ENCODE measurements around the gene FABP6. TPM values are rescaled to one million over a fixed set of nuclear protein-coding genes. Genes with fewer than 3 reads are reported as not detected.

Gene FABP6
- total and polyA plus RNA-seq, 9 of the 15 experiments (the other 6 are each of a cell fraction or from before 2014, with no cell fraction given) = 0.11 to 0.33 (median 0.21) TPM; not detected in 4

GRCh38 chr5:160272264-160272663 is 43.0 kb downstream of the FABP6 start:
- Histone ChIP-seq H3K9ac (ENCODE audit: insufficient read depth in 1 of 2, low read depth in 2 of 2, low read length in 2 of 2) (no peak overlapping the region), H3K27me3 (ENCODE audit: control insufficient read depth in 2 of 2, insufficient read depth in 2 of 2, low read length in 2 of 2) (no peaks in the 10 kb centered on the region), H3K27ac (ENCODE audit: extremely low read depth, low read depth, low read length) (no peak overlapping the region), H3K9me3 (replicated peaks; ENCODE audit: control insufficient read depth, insufficient read depth, low read depth, low read length) (no peaks in the 10 kb centered on the region), H3K4me2 (ENCODE audit: insufficient read depth, low read length) (no peak overlapping the region), H2AFZ (ENCODE audit: low read depth, low read length) (no peak overlapping the region), H3K4me3 (no peak overlapping the region), H3K36me3 (ENCODE audit: control insufficient read depth, insufficient read depth, low read length) (no peaks in the 10 kb centered on the region), H3K4me1 (replicated peaks in 1 of 2; ENCODE audit: control insufficient read depth in 2 of 2, insufficient read depth in 2 of 2, low read length in 2 of 2) (no peaks in the 10 kb centered on the region; a peak in 1 of 5 replicates), H3K79me2 (ENCODE audit: control insufficient read depth, insufficient read depth, low read length) (no peaks in the 10 kb centered on the region), H3K9me1 (ENCODE audit: control insufficient read depth, insufficient read depth, low read length) (no peaks in the 10 kb centered on the region), H4K20me1 (replicated peaks; ENCODE audit: control insufficient read depth, insufficient read depth, low read length) (no peaks in the 10 kb centered on the region)
- ChIA-PET CTCF (ENCODE audit: low intra/inter-chr PET ratio) (no interaction called here), POLR2A (interaction anchor here (0.8 to 1.3 kb wide), 5 partner anchors 10 to 164 kb away, joined by 3 to 4 read pairs (median 4); no protein-coding TSS in a partner anchor)
- FAIRE-seq = no peak
- TF ChIP-seq CGGBP1 (CRISPR knock-in tag; IDR thresholded peaks at IDR 0.05) (no peak), MXI1 (IDR thresholded peaks at IDR 0.05; ENCODE audit: low read depth, low read length) (no peak), NRF1 (conservative IDR thresholded peaks at IDR 0.05 in 1 of 2, IDR thresholded peaks at IDR 0.05 in 1 of 2) (no peak), PPARD (CRISPR knock-in tag; IDR thresholded peaks at IDR 0.05) (no peak), CHAMP1 (IDR thresholded peaks at IDR 0.05) (no peak), KAT8 (IDR thresholded peaks at IDR 0.05; ENCODE audit: low read depth) (no peak), PHB (CRISPR knock-in tag; IDR thresholded peaks at IDR 0.05) (no peak), TGIF2 (CRISPR knock-in tag; IDR thresholded peaks at IDR 0.05) (no peak), NKRF (IDR thresholded peaks at IDR 0.05; ENCODE audit: borderline replicate concordance) (no peak), CCAR2 (IDR thresholded peaks at IDR 0.05; ENCODE audit: low read depth, low read length) (no peak), SOX6 (IDR thresholded peaks at IDR 0.05) (no peak), NFIX (CRISPR knock-in tag; IDR thresholded peaks at IDR 0.05; ENCODE audit: low read depth) (no peak), ZNF79 (CRISPR knock-in tag; IDR thresholded peaks at IDR 0.05; ENCODE audit: low read depth) (no peak), JUNB (CRISPR knock-in tag; conservative IDR thresholded peaks at IDR 0.05) (no peak), HDAC3 (IDR thresholded peaks at IDR 0.05; ENCODE audit: borderline replicate concordance, partially characterized antibody) (no peak), SAP30 (IDR thresholded peaks at IDR 0.05; ENCODE audit: borderline replicate concordance, insufficient read depth, low read depth, low read length, poor library complexity, severe bottlenecking) (no peak), NR1H2 (CRISPR knock-in tag; IDR thresholded peaks at IDR 0.05) (no peak), MCM7 (IDR thresholded peaks at IDR 0.05) (no peak)
- in situ Hi-C loops (cut with MboI) = no loop called here
- ATAC-seq = no peak
- no peak for DNase-seq (ENCODE audit: extremely low read depth in 1 of 4, low spot score in 3 of 4)
- 6% methylated on average over 3 of the region's 3 CpGs for WGBS (ENCODE audit: insufficient coverage, low coverage, missing lambda C conversion rate)
- intact Hi-C loops (cut with micrococcal nuclease) = no loop called here
- BruUV-seq (replicated peaks) = no TSS peak

Data from K562 (cell line).